AG04450 (cell line): ENCODE measurements around the gene C19orf33. TPM values are rescaled to one million over a fixed set of nuclear protein-coding genes. Genes with fewer than 3 reads are reported as not detected.

Source experiments
- CTCF ChIA-PET: fragments of 300-600, 350-600 bp; formaldehyde crosslinking; extraction: SDS; loops from one replicate; lab custom pipeline; 2022; ENCODE audit warnings: antibody characterized with exemption, inconsistent platforms; lab: Charles Lee
- POLR2A ChIA-PET: fragments of 350-600 bp; formaldehyde crosslinking; extraction: SDS; loops from one replicate; lab custom pipeline; 2021; ENCODE audit warnings: antibody characterized with exemption, inconsistent platforms; lab: Yijun Ruan, JAX
- DNase-seq: peaks from one replicate; pipeline ENCODE4 v3.0.0-alpha.2; 2011; ENCODE audit warnings: low read depth, low spot score
- H3K27ac ChIP-seq: one replicate; pipeline ENCODE4 v1.5.1; 2012; ENCODE audit warnings: low read depth, low read length, control low read depth
- H3K27me3 ChIP-seq: one replicate; pipeline ENCODE4 v1.6.0; 2012; ENCODE audit warnings: low read length; ENCODE audit not compliant: control insufficient read depth, insufficient read depth
- H3K4me3 ChIP-seq: 2 replicates; pipeline ENCODE4 v1.5.1; 2011; ENCODE audit warnings: mild to moderate bottlenecking, low read depth, low read length, control low read depth
- H3K9me3 ChIP-seq: 2 replicates; pipeline ENCODE4 v1.5.1; 2012; ENCODE audit warnings: low read length; ENCODE audit not compliant: control insufficient read depth, insufficient read depth
- polyA plus RNA-seq: library from polyadenylated mRNA; depleted of rRNA; stranded (reverse); fragments of >200 nt; gene quantifications from 2 replicates; pipeline ENCODE4 v1.2.3, GENCODE V29; 2011
- TF ChIP-seq, protein P1 (sequence below): IDR thresholded peaks from 2 replicates; pipeline ENCODE4 v1.5.1; 2011; ENCODE audit warnings: low read depth, low read length, control low read depth, inconsistent platforms

C19orf33 gene
- polyA plus RNA-seq, 1 experiment, result 0.38 TPM

DNA sequence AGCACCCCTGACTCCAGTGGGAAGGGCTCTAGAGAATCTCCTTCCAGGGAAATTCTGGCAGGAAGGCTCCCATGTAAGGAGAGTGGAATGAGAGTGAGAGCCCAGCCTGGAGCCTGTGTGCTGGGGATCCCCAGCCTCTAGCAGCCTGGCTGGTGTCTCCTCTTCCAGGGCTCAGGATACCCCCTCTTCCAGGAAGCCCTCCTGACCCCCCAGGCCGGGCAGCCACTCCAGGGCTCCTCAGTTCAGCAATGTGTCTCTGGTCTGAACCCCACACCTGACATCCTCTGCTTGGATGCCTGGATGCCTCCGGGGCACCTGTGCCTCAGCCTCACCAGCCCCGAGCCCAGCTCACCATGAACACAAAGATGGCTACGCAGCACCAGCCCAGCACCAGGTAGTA, 3.0 kb downstream of the C19orf33 start:
- CTCF ChIA-PET, result no interaction called here
- POLR2A ChIA-PET, result interaction anchor here (0.5 kb wide), 1 partner anchor 87 kb away, joined by 3 read pairs; no protein-coding TSS in a partner anchor
- no peak for DNase-seq
- Histone ChIP-seq H3K9me3 (no peaks in the 10 kb centered on the region; the same call in 1 of the 2 replicates), H3K4me3 (no peak overlapping the region), H3K27ac (no peak overlapping the region), H3K27me3 (no peaks in the 10 kb centered on the region)
- TF ChIP-seq, protein P1, sequence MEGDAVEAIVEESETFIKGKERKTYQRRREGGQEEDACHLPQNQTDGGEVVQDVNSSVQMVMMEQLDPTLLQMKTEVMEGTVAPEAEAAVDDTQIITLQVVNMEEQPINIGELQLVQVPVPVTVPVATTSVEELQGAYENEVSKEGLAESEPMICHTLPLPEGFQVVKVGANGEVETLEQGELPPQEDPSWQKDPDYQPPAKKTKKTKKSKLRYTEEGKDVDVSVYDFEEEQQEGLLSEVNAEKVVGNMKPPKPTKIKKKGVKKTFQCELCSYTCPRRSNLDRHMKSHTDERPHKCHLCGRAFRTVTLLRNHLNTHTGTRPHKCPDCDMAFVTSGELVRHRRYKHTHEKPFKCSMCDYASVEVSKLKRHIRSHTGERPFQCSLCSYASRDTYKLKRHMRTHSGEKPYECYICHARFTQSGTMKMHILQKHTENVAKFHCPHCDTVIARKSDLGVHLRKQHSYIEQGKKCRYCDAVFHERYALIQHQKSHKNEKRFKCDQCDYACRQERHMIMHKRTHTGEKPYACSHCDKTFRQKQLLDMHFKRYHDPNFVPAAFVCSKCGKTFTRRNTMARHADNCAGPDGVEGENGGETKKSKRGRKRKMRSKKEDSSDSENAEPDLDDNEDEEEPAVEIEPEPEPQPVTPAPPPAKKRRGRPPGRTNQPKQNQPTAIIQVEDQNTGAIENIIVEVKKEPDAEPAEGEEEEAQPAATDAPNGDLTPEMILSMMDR, result no peak

DNA sequence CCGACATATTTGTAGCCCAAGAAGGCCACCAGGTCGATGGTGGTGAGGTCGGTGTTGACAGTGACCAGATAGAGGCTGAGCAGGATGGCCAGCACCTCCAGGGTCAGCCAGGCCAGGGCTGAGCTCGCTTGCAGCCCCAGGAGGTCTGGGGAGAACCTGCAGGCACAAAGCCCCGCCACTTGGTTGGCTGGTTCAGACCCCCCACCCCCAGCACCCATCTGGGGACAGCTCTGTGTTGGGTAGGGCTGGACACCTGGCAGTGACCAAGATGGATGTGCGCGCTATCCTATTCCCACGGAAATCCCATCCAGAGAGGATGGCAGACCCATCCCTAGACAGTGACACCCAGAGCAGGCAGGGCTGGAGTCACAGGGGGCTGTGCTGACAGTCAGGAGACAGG, 3.5 kb downstream of the C19orf33 start:
- no peak overlapping the region for H3K27ac ChIP-seq
- no peak for DNase-seq
- POLR2A ChIA-PET, result interaction anchor here (0.5 kb wide), 1 partner anchor 87 kb away, joined by 3 read pairs; no protein-coding TSS in a partner anchor
- TF ChIP-seq, protein P1, result no peak
- CTCF ChIA-PET, result interaction anchor here (1.1 kb wide), 1 partner anchor 11 kb away, joined by 5 read pairs; no protein-coding TSS in a partner anchor
- no peaks in the 10 kb centered on the region; the same call in 1 of the 2 replicates for H3K9me3 ChIP-seq
- H3K27me3 ChIP-seq, result no peaks in the 10 kb centered on the region
- no peak overlapping the region for H3K4me3 ChIP-seq

DNA sequence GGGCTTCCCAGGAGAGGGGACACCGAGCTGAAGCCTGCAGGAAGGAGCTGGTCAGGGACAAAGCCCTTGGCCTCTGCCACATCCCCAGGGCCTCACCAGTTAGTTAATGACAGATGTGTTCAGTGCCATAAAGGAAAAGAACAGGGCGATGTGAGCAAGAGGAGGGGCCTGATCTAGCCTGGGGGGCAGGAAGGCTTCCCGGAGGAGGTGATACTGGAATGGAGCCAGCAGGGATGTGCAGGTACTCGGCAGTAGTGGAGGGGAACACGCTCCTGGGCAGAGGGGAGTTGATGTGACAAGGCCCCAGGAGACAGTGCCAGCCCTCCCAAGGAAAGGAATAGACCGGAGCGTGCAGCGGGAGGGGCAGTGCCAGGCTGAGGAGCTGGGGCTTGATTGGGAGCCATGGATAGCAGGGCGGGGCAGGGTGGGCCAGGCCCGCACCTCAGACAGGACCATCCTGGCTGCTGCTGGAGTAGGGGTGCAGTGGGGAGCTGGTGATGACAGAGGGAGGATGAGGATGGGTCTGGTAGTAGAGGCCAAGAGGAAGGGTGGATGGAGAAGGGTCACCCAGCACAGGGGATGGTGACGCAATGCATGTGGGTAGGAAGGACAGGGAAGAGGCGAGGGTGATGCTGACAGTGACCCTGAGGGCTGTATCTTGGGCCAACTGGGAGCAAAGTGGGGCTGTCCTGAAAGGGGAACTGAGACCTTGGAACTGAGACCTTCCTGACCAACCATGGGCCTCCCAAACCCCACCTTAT, 4.1 kb downstream of the C19orf33 start:
- no peak for DNase-seq
- H3K27me3 ChIP-seq, result no peaks in the 10 kb centered on the region
- H3K4me3 ChIP-seq, result no peak overlapping the region
- no peaks in the 10 kb centered on the region; the same call in 1 of the 2 replicates for H3K9me3 ChIP-seq
- TF ChIP-seq, protein P1, result no peak
- CTCF ChIA-PET, result interaction anchor here (1.1 kb wide), 1 partner anchor 11 kb away, joined by 5 read pairs; no protein-coding TSS in a partner anchor
- H3K27ac ChIP-seq, result no peak overlapping the region
- POLR2A ChIA-PET, result no interaction called here

DNA sequence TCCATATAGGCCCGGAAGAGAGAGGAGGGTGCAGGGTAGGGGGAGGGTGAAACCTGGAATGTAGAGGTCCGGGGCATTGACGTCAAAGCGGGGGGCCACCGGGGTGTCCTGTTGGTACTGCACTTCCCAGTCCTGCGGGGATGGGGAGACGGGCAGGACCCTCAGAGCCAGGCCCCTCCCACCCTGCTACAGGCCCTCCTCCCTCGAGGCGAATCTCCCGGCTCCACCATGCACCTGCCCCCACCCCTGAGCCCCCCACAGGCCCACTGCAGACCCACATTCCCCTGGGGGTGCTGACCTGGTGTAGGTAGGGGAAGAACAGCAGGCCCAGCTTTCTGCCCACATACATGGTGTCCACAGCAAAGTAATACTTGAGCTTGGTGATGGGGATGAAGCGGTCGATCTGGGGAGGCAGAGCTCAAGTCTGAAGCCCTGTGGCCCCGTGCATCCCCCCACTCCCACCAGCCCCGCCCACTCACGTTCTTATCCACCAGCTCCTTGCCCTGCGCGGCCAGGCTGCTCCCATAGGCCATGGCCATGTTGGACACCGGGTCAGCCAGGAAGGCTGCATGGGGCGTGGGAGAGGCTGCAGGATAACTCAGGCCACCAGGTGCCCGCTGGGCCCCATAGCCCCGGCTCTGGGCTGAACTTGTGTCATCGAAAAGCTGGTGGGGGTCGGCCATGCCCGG, 5.0 kb downstream of the C19orf33 start:
- CTCF ChIA-PET, result interaction anchor here (1.1 kb wide), 1 partner anchor 10 kb away, joined by 5 read pairs; no protein-coding TSS in a partner anchor
- TF ChIP-seq, protein P1, result no peak
- no peak for DNase-seq
- Histone ChIP-seq H3K9me3 (no peaks in the 10 kb centered on the region; the same call in 1 of the 2 replicates), H3K27ac (no peak overlapping the region), H3K27me3 (no peaks in the 10 kb centered on the region), H3K4me3 (no peak overlapping the region)
- POLR2A ChIA-PET, result no interaction called here
